ENCODE measurements around the gene R3HDM2.

R3HDM2 gene

GRCh38 chr12:57470970-57471656 lies 40.3 kb upstream of the R3HDM2 start:
- no peak for TF ChIP-seq CTCF (conservative IDR thresholded peaks at IDR 0.05; ENCODE audit: low read length)
- H3K4me3 ChIP-seq (ENCODE audit: low read length): no peak overlapping the region
- DNase-seq (ENCODE audit: low read depth): no peak

- H3K4me3 ChIP-seq (ENCODE audit: low read length): no peak overlapping the region
- no peak for DNase-seq (ENCODE audit: low read depth)
- no peak for TF ChIP-seq CTCF (conservative IDR thresholded peaks at IDR 0.05; ENCODE audit: low read length)
Observed at GRCh38 chr12:57470286-57470969, 39.6 kb upstream of the R3HDM2 start.

- DNase-seq (ENCODE audit: low read depth): no peak
- H3K4me3 ChIP-seq (ENCODE audit: low read length): no peak overlapping the region
- no peak for TF ChIP-seq CTCF (conservative IDR thresholded peaks at IDR 0.05; ENCODE audit: low read length)
Observed at GRCh38 chr12:57469296-57470164, 38.7 kb upstream of the R3HDM2 start.

GRCh38 chr12:57467915-57468314 lies 37.1 kb upstream of the R3HDM2 start:
- no peak overlapping the region for H3K4me3 ChIP-seq (ENCODE audit: low read length)
- no peak for TF ChIP-seq CTCF (conservative IDR thresholded peaks at IDR 0.05; ENCODE audit: low read length)
- no peak for DNase-seq (ENCODE audit: low read depth)

- TF ChIP-seq CTCF (conservative IDR thresholded peaks at IDR 0.05; ENCODE audit: low read length): no peak
- H3K4me3 ChIP-seq (ENCODE audit: low read length): no peak overlapping the region
- no peak for DNase-seq (ENCODE audit: low read depth)
Observed at GRCh38 chr12:57467212-57467874, 36.5 kb upstream of the R3HDM2 start.

- DNase-seq (ENCODE audit: low read depth): no peak
- no peak for TF ChIP-seq CTCF (conservative IDR thresholded peaks at IDR 0.05; ENCODE audit: low read length)
- no peak overlapping the region for H3K4me3 ChIP-seq (ENCODE audit: low read length)
Observed at GRCh38 chr12:57465747-57466505, 35.1 kb upstream of the R3HDM2 start.

Measured in AG10803 (cell line).